Measurements from ENCODE around the gene HHAT. TPM values are rescaled to one million over a fixed set of nuclear protein-coding genes. Genes with fewer than 3 reads are reported as not detected.

HHAT gene
- total RNA-seq, 2 donors from 2014 or later = 16.3 to 19.0 TPM

GRCh38 chr1:210504286-210504685 is 175.6 kb downstream of the HHAT start:
- intact Hi-C loops (cut with DNase I) = no loop called here
- TF ChIP-seq POLR2A (IDR thresholded peaks at IDR 0.05) (no peak), CTCF (IDR thresholded peaks at IDR 0.05) (no peak), POLR2AphosphoS5 (IDR thresholded peaks at IDR 0.05) (no peak)
- DNase-seq (ENCODE audit: low spot score) = no peak
- H3K4me3 ChIP-seq = no peak overlapping the region
- no peaks in the 10 kb centered on the region for H3K4me1 ChIP-seq (replicated peaks)
- H3K36me3 ChIP-seq = no peaks in the 10 kb centered on the region
- H3K27me3 ChIP-seq (replicated peaks; ENCODE audit: insufficient read depth) = no peaks in the 10 kb centered on the region
- WGBS = 92% methylated on average over 3 of the region's 3 CpGs
- no peak overlapping the region for H3K27ac ChIP-seq
- H3K9me3 ChIP-seq = no peaks in the 10 kb centered on the region

- intact Hi-C loops (cut with DNase I) = no loop called here
- H3K27me3 ChIP-seq (replicated peaks; ENCODE audit: insufficient read depth) = no peaks in the 10 kb centered on the region
- no peak for DNase-seq (ENCODE audit: low spot score)
- H3K4me3 ChIP-seq = no peak overlapping the region
- H3K27ac ChIP-seq = no peak overlapping the region
- no peak for TF ChIP-seq POLR2A (IDR thresholded peaks at IDR 0.05)
- no peak for TF ChIP-seq CTCF (IDR thresholded peaks at IDR 0.05)
- TF ChIP-seq POLR2AphosphoS5 (IDR thresholded peaks at IDR 0.05) = no peak
- WGBS = 59% methylated on average over 7 of the region's 7 CpGs
- no peaks in the 10 kb centered on the region for H3K9me3 ChIP-seq
- H3K4me1 ChIP-seq (replicated peaks) = no peaks in the 10 kb centered on the region
- H3K36me3 ChIP-seq = no peaks in the 10 kb centered on the region
Measured at GRCh38 chr1:210505601-210506496, 177.1 kb downstream of the HHAT start.

GRCh38 chr1:210506689-210507088 is 178.0 kb downstream of the HHAT start:
- no peak overlapping the region for H3K4me3 ChIP-seq
- DNase-seq (ENCODE audit: low spot score) = no peak
- no peaks in the 10 kb centered on the region for H3K4me1 ChIP-seq (replicated peaks)

GRCh38 chr1:210516092-210516656 is 187.5 kb downstream of the HHAT start:
- intact Hi-C loops (cut with DNase I) = no loop called here
- no peak overlapping the region for H3K4me3 ChIP-seq
- TF ChIP-seq POLR2AphosphoS5 (IDR thresholded peaks at IDR 0.05) (no peak), POLR2A (IDR thresholded peaks at IDR 0.05) (no peak), CTCF (IDR thresholded peaks at IDR 0.05) (no peak)
- no peaks in the 10 kb centered on the region for H3K4me1 ChIP-seq (replicated peaks)
- H3K36me3 ChIP-seq = no peaks in the 10 kb centered on the region
- no peaks in the 10 kb centered on the region for H3K27me3 ChIP-seq (replicated peaks; ENCODE audit: insufficient read depth)
- no peaks in the 10 kb centered on the region for H3K9me3 ChIP-seq
- H3K27ac ChIP-seq = no peak overlapping the region
- DNase-seq (ENCODE audit: low spot score) = no peak
- 72% methylated on average over 3 of the region's 3 CpGs for WGBS

More at GRCh38 chr1:210506689-210507088, 178.0 kb downstream of the HHAT start:
- no peaks in the 10 kb centered on the region for H3K9me3 ChIP-seq
- H3K27ac ChIP-seq = no peak overlapping the region
- intact Hi-C loops (cut with DNase I) = no loop called here
- WGBS = 66% methylated on average over 2 of the region's 2 CpGs
- no peaks in the 10 kb centered on the region for H3K36me3 ChIP-seq
- no peaks in the 10 kb centered on the region for H3K27me3 ChIP-seq (replicated peaks; ENCODE audit: insufficient read depth)
- TF ChIP-seq POLR2A (IDR thresholded peaks at IDR 0.05) (no peak), CTCF (IDR thresholded peaks at IDR 0.05) (no peak), POLR2AphosphoS5 (IDR thresholded peaks at IDR 0.05) (no peak)
